Measurements from ENCODE around the gene HSPA5.
"Not testable (repeated sequence)": the region's sequence is repeated elsewhere in the genome, so short reads cannot be mapped to it uniquely, and the experiment has no call there.

The HSPA5 gene

GRCh38 chr9:125214186-125214585, 27.0 kb downstream of the HSPA5 start:
- no peak overlapping the region for H3K4me3 ChIP-seq (ENCODE audit: low read length)
- no peaks in the 10 kb centered on the region for H3K27me3 ChIP-seq (ENCODE audit: insufficient read depth, low read length)
- peaks cover 41% of the 10 kb centered on the region for H3K36me3 ChIP-seq (ENCODE audit: insufficient read depth, low read depth, low read length)
- no peak overlapping the region for H3K9ac ChIP-seq (ENCODE audit: low read depth, low read length)
- no peaks in the 10 kb centered on the region for H3K4me1 ChIP-seq (ENCODE audit: insufficient read depth, low read length)
- H3K27ac ChIP-seq (ENCODE audit: low read length): no peak overlapping the region
- H3K9me3 ChIP-seq (ENCODE audit: insufficient read depth, low read depth, low read length): no peaks in the 10 kb centered on the region

- H3K9ac ChIP-seq (ENCODE audit: low read depth, low read length): no peak overlapping the region
- H3K4me1 ChIP-seq (ENCODE audit: insufficient read depth, low read length): no peaks in the 10 kb centered on the region; the same call in 1 of the 2 replicates
- no peak overlapping the region for H3K27ac ChIP-seq (ENCODE audit: low read length)
- no peak overlapping the region for H3K4me3 ChIP-seq (ENCODE audit: low read length)
- peaks cover 29% of the 10 kb centered on the region for H3K36me3 ChIP-seq (ENCODE audit: insufficient read depth, low read depth, low read length)
- H3K9me3 ChIP-seq (ENCODE audit: insufficient read depth, low read depth, low read length): no peaks in the 10 kb centered on the region
- H3K27me3 ChIP-seq (ENCODE audit: insufficient read depth, low read length): no peaks in the 10 kb centered on the region
These were observed 36.7 kb downstream of the HSPA5 start for GRCh38 chr9:125204477-125204876.

DNA sequence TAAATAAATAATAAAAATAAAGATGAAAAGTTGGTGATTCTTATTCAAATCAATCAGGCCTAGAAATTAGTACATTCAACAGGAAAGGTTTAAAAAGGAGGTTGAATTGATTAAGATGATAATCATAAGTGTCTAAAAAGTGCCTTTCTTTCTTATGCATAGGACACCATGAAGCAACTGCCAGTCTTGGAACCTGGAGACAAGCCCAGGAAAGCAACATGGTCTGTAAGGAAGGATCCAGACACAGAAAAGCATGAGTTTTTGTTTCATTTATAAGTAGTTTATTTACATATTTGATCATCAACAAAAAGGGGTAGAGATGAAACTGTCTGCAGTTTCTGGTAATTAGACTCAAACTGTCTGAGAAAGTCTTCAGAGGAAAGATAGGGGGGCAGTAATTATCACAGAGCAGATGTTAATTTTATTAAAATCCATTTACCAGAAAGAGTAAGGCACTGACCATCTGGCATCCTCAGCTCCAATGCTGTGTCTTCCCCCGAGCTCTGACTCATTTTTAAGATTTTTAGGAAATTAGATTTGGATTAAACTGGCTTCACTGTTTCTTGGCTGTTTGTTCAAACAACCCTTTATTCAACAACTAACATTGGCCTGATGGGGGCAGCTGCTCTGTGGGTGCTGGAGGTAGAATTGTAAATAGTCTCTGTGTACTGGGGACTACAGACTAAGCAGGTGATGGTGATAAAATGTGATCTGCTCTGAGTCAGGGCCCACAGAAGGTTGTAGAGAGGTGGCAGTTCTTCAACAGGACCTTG, 38.1 kb downstream of the HSPA5 start:
- Histone ChIP-seq H3K4me1 (ENCODE audit: insufficient read depth, low read length) (no peaks in the 10 kb centered on the region; the same call in 1 of the 2 replicates), H3K27me3 (ENCODE audit: insufficient read depth, low read length) (no peaks in the 10 kb centered on the region), H3K9me3 (ENCODE audit: insufficient read depth, low read depth, low read length) (no peaks in the 10 kb centered on the region), H3K4me3 (ENCODE audit: low read length) (no peak overlapping the region), H3K27ac (ENCODE audit: low read length) (no peak overlapping the region), H3K9ac (ENCODE audit: low read depth, low read length) (no peak overlapping the region), H3K36me3 (ENCODE audit: insufficient read depth, low read depth, low read length) (peaks cover 22% of the 10 kb centered on the region; the same call in 1 of the 2 replicates)

DNA sequence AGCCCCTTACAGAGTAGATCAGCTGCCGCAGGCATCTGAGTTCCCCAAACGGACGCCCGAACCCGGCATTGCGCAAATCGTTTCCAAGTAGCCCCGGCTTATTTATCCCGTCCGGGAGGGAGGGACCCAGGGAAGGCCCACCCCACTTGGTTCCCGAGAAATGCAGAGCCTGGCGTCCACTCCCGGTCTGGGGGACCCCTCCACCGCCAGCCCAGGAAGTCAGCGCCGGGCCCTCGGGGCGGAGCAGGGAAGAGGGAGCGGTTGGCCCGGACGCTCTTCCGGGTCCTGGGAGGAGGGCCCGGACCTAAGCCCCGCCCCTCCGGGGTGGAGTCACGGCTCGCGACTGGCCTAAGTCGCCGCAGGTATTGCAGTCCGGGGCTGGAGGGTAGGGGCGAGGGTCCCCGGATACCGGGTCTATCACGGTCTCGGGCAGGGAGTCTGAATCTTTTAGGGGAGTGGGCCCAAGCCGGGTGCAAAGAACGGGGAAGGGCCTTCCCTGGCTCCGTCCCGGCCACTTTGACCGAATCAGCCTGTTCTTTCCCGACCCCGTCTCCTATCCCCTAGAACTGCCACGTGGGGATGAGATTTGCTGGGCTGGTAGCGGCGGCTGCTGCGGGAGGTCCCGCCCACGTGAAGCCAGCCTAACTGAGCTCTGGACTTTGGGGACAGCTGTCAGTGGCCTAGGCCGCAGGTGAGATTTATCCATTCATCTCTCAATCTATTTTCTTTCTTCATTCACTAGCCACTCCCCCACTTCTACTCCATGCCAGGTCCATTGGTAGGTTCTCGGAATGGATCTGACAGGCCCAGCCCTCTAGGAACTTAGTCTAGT, 40.7 kb downstream of the HSPA5 start, which contains the start of gene RABEPK:
TSS of gene RABEPK (plus strand) at position 327 of the 832 bp plus-strand sequence. CDS start 2,472 bp downstream, outside the sequence.
- Histone ChIP-seq H3K9ac (ENCODE audit: low read depth, low read length) (peak within 1 kb of the TSS; percentile 76; the same call in 1 of the 2 replicates), H3K4me1 (ENCODE audit: insufficient read depth, low read length) (no peaks in the 10 kb centered on the region; the same call in 1 of the 2 replicates), H3K27ac (ENCODE audit: low read length) (peak within 1 kb of the TSS; percentile 78), H3K27me3 (ENCODE audit: insufficient read depth, low read length) (no peaks in the 10 kb centered on the region), H3K36me3 (ENCODE audit: insufficient read depth, low read depth, low read length) (peaks cover 10% of the 10 kb centered on the region; the same call in 1 of the 2 replicates), H3K4me3 (ENCODE audit: low read length) (peak within 1 kb of the TSS; percentile 85), H3K9me3 (ENCODE audit: insufficient read depth, low read depth, low read length) (no peaks in the 10 kb centered on the region)

DNA sequence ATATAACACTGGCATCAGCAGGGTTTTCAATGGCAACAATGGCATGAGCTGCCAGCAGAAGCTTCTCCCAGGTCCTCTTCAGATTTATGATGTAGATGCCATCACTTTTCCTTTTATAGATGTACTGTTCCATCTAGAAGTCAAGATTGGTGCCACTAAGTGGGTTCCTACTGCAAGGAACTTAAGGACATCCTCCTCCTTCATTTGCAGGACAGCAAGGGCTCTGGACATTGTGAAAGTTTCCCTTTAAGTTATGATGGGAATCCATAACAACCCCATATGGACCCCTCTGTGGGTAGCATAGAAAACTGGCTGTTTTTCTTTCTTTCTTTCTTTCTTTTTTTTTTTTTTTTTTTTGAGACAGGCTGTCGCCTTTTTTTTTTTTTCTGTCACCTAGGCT, 45.6 kb downstream of the HSPA5 start:
- H3K27ac ChIP-seq (ENCODE audit: low read length); H3K4me1 ChIP-seq (ENCODE audit: insufficient read depth, low read length); H3K36me3 ChIP-seq (ENCODE audit: insufficient read depth, low read depth, low read length); H3K9ac ChIP-seq (ENCODE audit: low read depth, low read length); H3K9me3 ChIP-seq (ENCODE audit: insufficient read depth, low read depth, low read length); H3K27me3 ChIP-seq (ENCODE audit: insufficient read depth, low read length); H3K4me3 ChIP-seq (ENCODE audit: low read length): not testable (repeated sequence)

DNA sequence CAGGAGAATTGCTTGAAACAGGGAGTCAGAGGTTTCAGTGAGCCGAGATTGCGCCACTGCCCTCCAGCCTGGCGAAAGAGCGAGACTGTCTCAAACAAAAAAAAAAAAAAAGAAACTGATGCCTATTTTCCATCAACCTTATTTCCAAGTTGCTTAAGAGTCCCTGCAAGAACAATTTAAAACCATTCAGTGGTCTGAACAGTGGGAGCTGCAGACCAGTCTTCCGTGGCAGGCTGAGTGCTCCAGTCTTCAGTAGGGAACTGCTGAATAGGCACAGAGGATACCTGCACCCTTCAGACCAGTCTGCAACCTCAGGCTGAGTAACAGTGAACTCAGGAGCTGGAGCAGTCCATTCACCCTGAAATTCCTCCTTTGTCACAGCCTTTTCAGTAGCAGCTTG, 46.7 kb downstream of the HSPA5 start:
- not testable (repeated sequence) for H3K27me3 ChIP-seq (ENCODE audit: insufficient read depth, low read length); H3K27ac ChIP-seq (ENCODE audit: low read length); H3K9ac ChIP-seq (ENCODE audit: low read depth, low read length); H3K9me3 ChIP-seq (ENCODE audit: insufficient read depth, low read depth, low read length); H3K36me3 ChIP-seq (ENCODE audit: insufficient read depth, low read depth, low read length); H3K4me1 ChIP-seq (ENCODE audit: insufficient read depth, low read length); H3K4me3 ChIP-seq (ENCODE audit: low read length)

DNA sequence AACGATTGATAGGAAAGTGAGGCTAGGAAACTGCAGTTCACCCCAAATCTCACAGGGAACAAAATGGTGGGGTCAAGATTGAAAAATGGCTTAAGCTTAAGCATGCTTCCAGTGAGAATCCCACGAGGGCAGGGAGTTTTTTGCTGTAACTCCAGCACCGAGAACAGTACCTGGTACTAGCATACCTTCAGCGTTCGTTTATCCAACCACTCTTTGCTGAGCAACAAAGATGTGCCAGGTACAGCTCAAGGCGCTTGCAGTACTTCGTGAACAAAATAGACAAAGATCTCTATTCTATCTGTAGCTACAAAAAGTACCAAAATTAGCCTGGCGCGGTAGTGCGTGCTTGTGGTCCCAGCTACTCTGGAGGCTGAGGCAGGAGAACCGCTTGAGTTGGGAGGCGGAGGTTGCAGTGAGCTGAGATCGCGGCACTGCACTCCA, 50.8 kb downstream of the HSPA5 start:
- H3K27ac ChIP-seq (ENCODE audit: low read length): peak overlapping the region; percentile 14
- H3K9ac ChIP-seq (ENCODE audit: low read depth, low read length): peak overlapping the region; percentile 87
- no peaks in the 10 kb centered on the region for H3K4me1 ChIP-seq (ENCODE audit: insufficient read depth, low read length)
- peak overlapping the region; percentile 81 for H3K4me3 ChIP-seq (ENCODE audit: low read length)
- H3K27me3 ChIP-seq (ENCODE audit: insufficient read depth, low read length): no peaks in the 10 kb centered on the region
- H3K9me3 ChIP-seq (ENCODE audit: insufficient read depth, low read depth, low read length): no peaks in the 10 kb centered on the region
- no peaks in the 10 kb centered on the region for H3K36me3 ChIP-seq (ENCODE audit: insufficient read depth, low read depth, low read length)

GRCh38 chr9:125189361-125190289, 51.5 kb downstream of the HSPA5 start, which contains the start of gene PPP6C:
Gene PPP6C (minus strand): TSS chr9:125189803. CDS start chr9:125189718, 85 bp downstream.
- H3K27ac ChIP-seq (ENCODE audit: low read length): peak within 1 kb of the TSS; percentile 55
- H3K27me3 ChIP-seq (ENCODE audit: insufficient read depth, low read length): no peaks in the 10 kb centered on the region
- H3K9ac ChIP-seq (ENCODE audit: low read depth, low read length): peak within 1 kb of the TSS; percentile 87
- no peaks in the 10 kb centered on the region for H3K9me3 ChIP-seq (ENCODE audit: insufficient read depth, low read depth, low read length)
- peak within 1 kb of the TSS; percentile 81 for H3K4me3 ChIP-seq (ENCODE audit: low read length)
- H3K4me1 ChIP-seq (ENCODE audit: insufficient read depth, low read length): no peaks in the 10 kb centered on the region
- H3K36me3 ChIP-seq (ENCODE audit: insufficient read depth, low read depth, low read length): no peaks in the 10 kb centered on the region

DNA sequence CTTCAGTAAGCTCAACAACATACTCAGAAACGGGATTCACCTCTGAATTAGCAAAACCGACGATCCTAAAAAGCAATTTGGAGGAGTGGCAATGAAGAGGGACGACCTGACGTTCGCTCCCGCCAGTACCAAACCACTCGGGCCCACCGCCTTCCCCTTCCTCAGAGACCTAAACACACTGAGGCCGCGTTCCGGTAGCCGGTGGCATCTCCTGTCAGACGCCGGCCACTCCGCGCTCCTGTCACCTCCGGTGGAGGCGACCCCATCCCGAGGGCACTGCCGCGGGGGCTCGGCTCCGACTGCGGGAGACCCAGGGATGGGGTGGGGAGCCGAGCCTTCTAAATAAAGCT, 52.2 kb downstream of the HSPA5 start:
- Histone ChIP-seq H3K4me1 (ENCODE audit: insufficient read depth, low read length) (no peaks in the 10 kb centered on the region), H3K9ac (ENCODE audit: low read depth, low read length) (peak overlapping the region; percentile 87; the same call in 1 of the 2 replicates), H3K27ac (ENCODE audit: low read length) (no peak overlapping the region), H3K9me3 (ENCODE audit: insufficient read depth, low read depth, low read length) (no peaks in the 10 kb centered on the region), H3K36me3 (ENCODE audit: insufficient read depth, low read depth, low read length) (no peaks in the 10 kb centered on the region), H3K4me3 (ENCODE audit: low read length) (peak overlapping the region; percentile 81), H3K27me3 (ENCODE audit: insufficient read depth, low read length) (no peaks in the 10 kb centered on the region)
